Activated T-cell treated with anti-CD3 and anti-CD28 coated beads, Interleukin-2, amount 50 U/mL, for 24 hours (primary cell): Measurements from ENCODE around the gene ZNF692.

Experiments used
- DNase-seq: peaks from one replicate; pipeline ENCODE4 v3.0.0-alpha.2; 2020
- H3K27ac Mint-ChIP-seq: 2 replicates; pipeline ENCODE4 v1.8.0; 2020; ENCODE audit warnings: mild to moderate bottlenecking, mixed read lengths
- H3K27me3 Mint-ChIP-seq: 2 replicates; pipeline ENCODE4 v1.8.0; 2020; ENCODE audit warnings: mixed read lengths
- H3K36me3 Mint-ChIP-seq: 2 replicates; pipeline ENCODE4 v1.8.0; 2020; ENCODE audit warnings: low read depth, mixed read lengths
- H3K4me1 Mint-ChIP-seq: 2 replicates; pipeline ENCODE4 v1.8.0; 2020; ENCODE audit warnings: low read depth, mixed read lengths
- H3K4me3 Mint-ChIP-seq: 2 replicates; pipeline ENCODE4 v1.8.0; 2020; ENCODE audit warnings: mild to moderate bottlenecking, moderate library complexity, mixed read lengths
- H3K9me3 Mint-ChIP-seq: 2 replicates; pipeline ENCODE4 v1.8.0; 2020; ENCODE audit warnings: mixed read lengths

Gene ZNF692

DNA sequence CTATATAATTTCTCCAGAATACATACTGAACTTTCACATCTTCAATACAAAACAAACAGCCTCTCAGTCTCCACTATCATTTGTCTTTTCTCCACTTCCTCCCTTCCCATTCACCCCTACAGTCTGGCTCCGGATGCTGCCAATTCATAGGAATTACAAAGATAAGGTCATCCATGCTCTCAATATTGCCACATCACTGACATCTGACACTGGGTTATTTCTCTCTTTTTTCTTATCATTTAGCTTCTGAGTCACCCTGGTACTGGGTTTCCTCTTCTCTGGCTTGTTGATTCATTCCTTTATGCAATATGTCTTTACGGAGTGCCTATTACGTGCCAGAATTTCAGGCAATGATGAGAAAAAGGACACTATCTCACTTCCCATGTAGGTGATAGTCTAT, 30.0 kb downstream of the ZNF692 start:
- no peaks in the 10 kb centered on the region for H3K27me3 Mint-ChIP-seq

GRCh38 chr1:248825909-248826760, 32.8 kb downstream of the ZNF692 start, which contains the start of gene SH3BP5L:
SH3BP5L (minus strand) TSS chr1:248825915; CDS start chr1:248824935, 980 bp downstream.
- Mint-ChIP-seq H3K4me1 (peaks cover 59% of the 10 kb centered on the region), H3K27me3 (no peaks in the 10 kb centered on the region), H3K9me3 (no peaks in the 10 kb centered on the region), H3K36me3 (peaks cover 44% of the 10 kb centered on the region), H3K27ac (peak within 1 kb of the TSS; percentile 99), H3K4me3 (peak within 1 kb of the TSS; percentile 82)
- DNase-seq = peak; percentile 90

More for the DNA sequence above, 30.0 kb downstream of the ZNF692 start:
- no peak for DNase-seq
- Mint-ChIP-seq H3K27ac (peak overlapping the region; percentile 2), H3K4me1 (peaks cover 33% of the 10 kb centered on the region), H3K9me3 (no peaks in the 10 kb centered on the region), H3K4me3 (no peak overlapping the region), H3K36me3 (peaks cover 17% of the 10 kb centered on the region)

DNA sequence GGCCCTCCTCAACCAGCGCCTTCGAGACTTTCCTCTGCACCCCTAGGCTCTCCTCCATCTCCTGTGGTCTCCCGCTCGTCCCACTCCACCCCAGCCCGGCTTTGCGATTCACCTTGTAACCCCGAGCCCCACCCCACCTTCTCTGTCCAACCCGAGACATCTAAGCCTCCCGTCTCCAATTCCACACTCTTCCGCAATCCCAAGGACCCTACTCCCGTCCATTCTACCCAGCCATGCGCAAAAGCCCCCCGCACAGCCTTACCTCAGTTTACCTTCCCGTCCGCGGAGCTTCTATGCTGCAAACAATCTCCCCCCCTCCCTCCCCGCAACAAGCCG, 33.3 kb downstream of the ZNF692 start:
- Mint-ChIP-seq H3K27ac (peak overlapping the region; percentile 99), H3K9me3 (no peaks in the 10 kb centered on the region), H3K36me3 (peaks cover 50% of the 10 kb centered on the region), H3K4me3 (peak overlapping the region; percentile 82), H3K4me1 (peaks cover 65% of the 10 kb centered on the region), H3K27me3 (no peaks in the 10 kb centered on the region)
- DNase-seq = no peak

DNA sequence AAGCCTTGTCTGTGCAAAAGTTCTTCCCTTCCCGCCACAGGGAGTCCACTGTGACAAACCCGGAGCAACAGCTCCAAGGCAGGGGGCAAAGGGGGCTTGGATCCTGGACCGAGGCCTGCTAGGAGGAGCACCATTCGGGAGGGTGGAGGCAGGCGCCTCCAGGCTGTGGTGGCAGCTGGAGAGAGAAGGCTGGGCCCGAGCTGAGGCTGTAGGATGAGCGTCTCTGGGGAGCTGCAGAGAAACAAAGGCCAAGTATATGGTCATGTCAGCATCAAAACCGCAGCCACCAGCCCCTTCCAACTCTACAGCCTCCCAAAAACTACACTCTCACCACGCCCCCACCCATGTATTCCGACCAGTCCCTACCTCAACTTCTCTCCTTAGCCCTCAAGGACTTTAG, 33.7 kb downstream of the ZNF692 start:
- no peaks in the 10 kb centered on the region for H3K9me3 Mint-ChIP-seq
- H3K36me3 Mint-ChIP-seq = peaks cover 54% of the 10 kb centered on the region
- H3K27ac Mint-ChIP-seq = peak overlapping the region; percentile 99
- no peak for DNase-seq
- H3K27me3 Mint-ChIP-seq = no peaks in the 10 kb centered on the region
- peaks cover 69% of the 10 kb centered on the region for H3K4me1 Mint-ChIP-seq
- peak overlapping the region; percentile 82 for H3K4me3 Mint-ChIP-seq

- Mint-ChIP-seq H3K9me3 (no peaks in the 10 kb centered on the region), H3K27me3 (no peaks in the 10 kb centered on the region), H3K4me3 (peak overlapping the region; percentile 82), H3K4me1 (peaks cover 72% of the 10 kb centered on the region), H3K36me3 (peaks cover 57% of the 10 kb centered on the region), H3K27ac (peak overlapping the region; percentile 99)
- DNase-seq = peak; percentile 23
Observed at GRCh38 chr1:248824701-248825100, 34.2 kb downstream of the ZNF692 start.

- no peak for DNase-seq
- peak overlapping the region; percentile 99 for H3K27ac Mint-ChIP-seq
- H3K4me3 Mint-ChIP-seq = peak overlapping the region; percentile 82
- peaks cover 58% of the 10 kb centered on the region for H3K36me3 Mint-ChIP-seq
- H3K9me3 Mint-ChIP-seq = no peaks in the 10 kb centered on the region
- H3K4me1 Mint-ChIP-seq = peaks cover 74% of the 10 kb centered on the region
- no peaks in the 10 kb centered on the region for H3K27me3 Mint-ChIP-seq
Observed at GRCh38 chr1:248824301-248824700, 34.6 kb downstream of the ZNF692 start.

DNA sequence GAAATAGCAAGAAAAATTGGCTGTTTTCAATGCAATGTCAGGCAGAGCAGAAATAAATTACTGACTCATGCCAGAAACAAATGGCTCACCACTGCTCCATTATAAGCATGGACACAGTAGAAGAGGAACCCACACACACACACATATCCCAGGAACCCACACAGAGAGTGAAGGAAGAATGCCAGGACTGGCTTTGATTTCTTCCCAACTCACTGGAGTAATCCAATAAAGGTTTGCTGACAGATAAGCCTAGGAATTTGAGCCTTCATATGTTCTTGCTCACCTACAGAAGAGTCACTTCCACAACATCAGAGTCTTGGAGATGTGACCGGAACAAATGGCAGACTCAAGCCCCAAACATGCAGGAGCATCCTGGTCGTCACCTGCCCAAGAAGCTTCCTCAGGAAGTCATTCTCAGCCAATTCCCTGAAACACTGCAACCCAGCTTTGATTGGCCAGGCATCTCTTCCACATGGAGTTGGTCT, 35.3 kb downstream of the ZNF692 start:
- H3K9me3 Mint-ChIP-seq = no peaks in the 10 kb centered on the region
- H3K27ac Mint-ChIP-seq = peak overlapping the region; percentile 99
- peaks cover 82% of the 10 kb centered on the region for H3K4me1 Mint-ChIP-seq
- H3K4me3 Mint-ChIP-seq = peak overlapping the region; percentile 82
- no peak for DNase-seq
- no peaks in the 10 kb centered on the region for H3K27me3 Mint-ChIP-seq
- peaks cover 64% of the 10 kb centered on the region for H3K36me3 Mint-ChIP-seq

GRCh38 chr1:248822148-248823032, 36.5 kb downstream of the ZNF692 start:
- DNase-seq = no peak
- Mint-ChIP-seq H3K4me3 (peak overlapping the region; percentile 2), H3K27ac (peak overlapping the region; percentile 66), H3K27me3 (no peaks in the 10 kb centered on the region), H3K4me1 (peaks cover 87% of the 10 kb centered on the region), H3K9me3 (no peaks in the 10 kb centered on the region), H3K36me3 (peaks cover 72% of the 10 kb centered on the region)

DNA sequence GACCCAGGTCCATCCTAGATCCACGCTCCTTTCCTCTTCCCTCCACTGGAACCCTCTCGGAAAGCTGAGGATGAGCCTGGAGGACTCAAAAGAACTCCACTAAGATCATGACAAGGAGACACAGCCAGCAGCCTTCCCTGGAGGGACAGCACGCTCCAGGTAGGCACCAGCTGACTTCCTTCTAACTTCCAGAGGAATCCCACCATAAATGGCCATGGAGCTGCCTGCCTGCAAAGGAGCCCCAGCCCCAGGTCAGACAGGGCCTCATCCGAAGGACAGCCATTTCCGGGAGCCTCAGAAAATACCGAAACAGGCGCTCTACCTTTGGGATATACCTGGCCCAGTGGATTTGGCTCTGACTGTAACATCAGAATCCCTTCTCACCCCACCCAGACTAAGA, 37.2 kb downstream of the ZNF692 start:
- peaks cover 88% of the 10 kb centered on the region for H3K4me1 Mint-ChIP-seq
- peak overlapping the region; percentile 66 for H3K27ac Mint-ChIP-seq
- no peaks in the 10 kb centered on the region for H3K27me3 Mint-ChIP-seq
- no peaks in the 10 kb centered on the region for H3K9me3 Mint-ChIP-seq
- DNase-seq = peak; percentile 25
- H3K4me3 Mint-ChIP-seq = no peak overlapping the region
- peaks cover 80% of the 10 kb centered on the region for H3K36me3 Mint-ChIP-seq

DNA sequence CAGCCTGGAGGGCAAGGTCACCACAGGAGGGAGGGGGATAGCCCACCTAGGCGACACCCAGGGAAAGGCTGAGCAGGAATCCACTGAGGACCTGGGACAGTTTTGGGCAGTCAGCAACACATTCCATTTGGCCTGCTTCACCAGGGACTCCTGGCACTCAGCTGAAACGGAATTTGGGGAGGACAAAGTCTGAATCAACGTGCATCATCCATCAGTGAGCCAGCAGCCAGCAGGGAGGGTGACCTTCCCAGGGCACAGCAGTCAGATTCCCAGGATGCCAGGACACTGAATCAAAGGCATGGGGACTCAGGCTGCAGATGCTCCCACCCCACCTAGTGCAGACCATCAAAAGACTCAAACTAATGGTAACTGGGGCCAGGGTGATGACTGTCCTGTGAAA, 37.8 kb downstream of the ZNF692 start:
- Mint-ChIP-seq H3K4me1 (peaks cover 92% of the 10 kb centered on the region), H3K27me3 (no peaks in the 10 kb centered on the region), H3K36me3 (peaks cover 85% of the 10 kb centered on the region), H3K9me3 (no peaks in the 10 kb centered on the region), H3K27ac (peak overlapping the region; percentile 29), H3K4me3 (no peak overlapping the region)
- DNase-seq = no peak

- Mint-ChIP-seq H3K4me3 (no peak overlapping the region), H3K9me3 (no peaks in the 10 kb centered on the region), H3K27ac (no peak overlapping the region), H3K36me3 (peaks cover 86% of the 10 kb centered on the region), H3K27me3 (no peaks in the 10 kb centered on the region), H3K4me1 (peaks cover 90% of the 10 kb centered on the region)
- no peak for DNase-seq
Observed at GRCh38 chr1:248820041-248820585, 38.8 kb downstream of the ZNF692 start.

GRCh38 chr1:248818505-248819374, 40.1 kb downstream of the ZNF692 start:
- Mint-ChIP-seq H3K27ac (peak overlapping the region; percentile 85), H3K36me3 (peaks cover 88% of the 10 kb centered on the region), H3K4me3 (peak overlapping the region; percentile 6), H3K9me3 (no peaks in the 10 kb centered on the region), H3K4me1 (peaks cover 76% of the 10 kb centered on the region), H3K27me3 (no peaks in the 10 kb centered on the region)
- peak; percentile 32 for DNase-seq

DNA sequence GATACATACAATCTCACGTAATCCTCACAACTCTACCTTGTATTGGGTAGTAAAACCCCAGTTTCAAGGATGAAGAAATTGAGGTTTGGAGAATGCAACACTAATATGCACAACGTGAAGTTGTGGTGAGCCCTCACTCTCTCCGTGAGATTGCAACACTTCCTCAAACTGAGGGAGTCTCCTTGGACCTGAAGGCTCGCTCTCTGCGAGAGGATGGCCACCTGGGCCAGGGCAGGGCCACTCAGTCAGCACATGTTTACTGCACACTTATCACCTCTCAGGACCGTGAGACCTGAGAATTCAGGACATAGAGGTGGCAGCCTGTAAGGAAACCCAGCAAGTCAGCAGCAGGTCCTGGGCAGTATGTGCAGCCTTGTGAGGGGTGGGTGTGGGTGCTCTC, 41.8 kb downstream of the ZNF692 start:
- no peak overlapping the region for H3K4me3 Mint-ChIP-seq
- H3K27me3 Mint-ChIP-seq = no peaks in the 10 kb centered on the region
- peaks cover 88% of the 10 kb centered on the region for H3K36me3 Mint-ChIP-seq
- no peak for DNase-seq
- H3K27ac Mint-ChIP-seq = peak overlapping the region; percentile 76
- H3K9me3 Mint-ChIP-seq = no peaks in the 10 kb centered on the region
- peaks cover 61% of the 10 kb centered on the region for H3K4me1 Mint-ChIP-seq
